Measurements from ENCODE around the gene LIME1.

Gene LIME1

DNA sequence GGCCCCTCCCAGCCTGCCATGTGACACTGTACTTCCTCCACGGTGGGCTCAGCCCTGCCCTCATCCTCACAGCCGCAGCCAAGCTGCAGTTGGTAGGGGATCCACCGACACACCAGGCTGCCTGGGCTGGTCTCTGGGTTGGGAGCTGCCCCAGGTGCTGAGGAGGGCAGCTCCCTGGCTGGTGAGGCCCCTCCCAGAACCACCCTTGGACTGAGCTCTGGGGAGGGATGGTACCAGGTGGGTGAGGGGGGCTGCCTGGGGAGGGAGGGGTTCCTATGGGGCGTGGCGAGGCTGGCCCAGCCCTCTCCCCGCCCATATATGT is 40.2 kb upstream of the LIME1 start:
- H3K23ac ChIP-seq (ENCODE audit: low read depth, low read length, poor library complexity), result peak overlapping the region; percentile 100
- peak overlapping the region; percentile 53 for H4K91ac ChIP-seq (ENCODE audit: low read depth, low read length, poor library complexity)
- no peak overlapping the region for H2BK15ac ChIP-seq (ENCODE audit: low read length)
- no peak overlapping the region for H2BK120ac ChIP-seq (ENCODE audit: low read depth, low read length)
- no peak overlapping the region for H2BK12ac ChIP-seq (ENCODE audit: low read length)
- peak overlapping the region; percentile 40 for H2AK5ac ChIP-seq (ENCODE audit: low read depth, low read length)
- H3K4ac ChIP-seq (ENCODE audit: low read length), result no peak overlapping the region
- peaks cover 6% of the 10 kb centered on the region for H3K79me1 ChIP-seq (ENCODE audit: low read depth, low read length)
- peak overlapping the region; percentile 94 for H3K18ac ChIP-seq (ENCODE audit: low read length)
- WGBS, 2 donors (ENCODE audit: extremely low coverage in 2 of 2, insufficient read length in 2 of 2, insufficient replicate concordance in 1 of 2), result no CpG with 5 or more reads among the region's 6 CpGs
- H3K9ac ChIP-seq (ENCODE audit: low read depth, low read length, poor library complexity), result peak overlapping the region; percentile 91
- no peaks in the 10 kb centered on the region for H3K27me3 ChIP-seq (ENCODE audit: control insufficient read depth in 3 of 3, insufficient read depth in 3 of 3, low read depth in 1 of 3, low read length in 3 of 3)
- H3K4me3 ChIP-seq (ENCODE audit: low read length in 2 of 2), result no peak overlapping the region
- H3K36me3 ChIP-seq (replicated peaks in 1 of 2; ENCODE audit: control insufficient read depth in 2 of 2, insufficient read depth in 2 of 2, low read length in 2 of 2), result peaks cover 0 to 47% of the 10 kb centered on the region in 2 donors
- H3K4me1 ChIP-seq (ENCODE audit: control insufficient read depth in 2 of 2, insufficient read depth in 1 of 2, low read depth in 1 of 2, low read length in 2 of 2), result peaks cover 7 to 14% of the 10 kb centered on the region in 2 donors
- H3K14ac ChIP-seq (ENCODE audit: low read length), result no peak overlapping the region
- H3K27ac ChIP-seq (replicated peaks; ENCODE audit: low read length), result no peak overlapping the region
- no peak for DNase-seq (ENCODE audit: low spot score)
- peaks cover 0 to 2% of the 10 kb centered on the region in 2 donors for H3K9me3 ChIP-seq (replicated peaks in 1 of 2; ENCODE audit: control insufficient read depth in 2 of 2, insufficient read depth in 1 of 2, low read depth in 1 of 2, low read length in 2 of 2)
- no peak overlapping the region for H2BK5ac ChIP-seq (ENCODE audit: low read length)
- no peak overlapping the region for H4K8ac ChIP-seq (ENCODE audit: low read depth, low read length)
- H2AFZ ChIP-seq (ENCODE audit: low read length), result no peak overlapping the region
- no peak overlapping the region for H3K4me2 ChIP-seq (ENCODE audit: insufficient read depth, low read length, poor library complexity, severe bottlenecking)

DNA sequence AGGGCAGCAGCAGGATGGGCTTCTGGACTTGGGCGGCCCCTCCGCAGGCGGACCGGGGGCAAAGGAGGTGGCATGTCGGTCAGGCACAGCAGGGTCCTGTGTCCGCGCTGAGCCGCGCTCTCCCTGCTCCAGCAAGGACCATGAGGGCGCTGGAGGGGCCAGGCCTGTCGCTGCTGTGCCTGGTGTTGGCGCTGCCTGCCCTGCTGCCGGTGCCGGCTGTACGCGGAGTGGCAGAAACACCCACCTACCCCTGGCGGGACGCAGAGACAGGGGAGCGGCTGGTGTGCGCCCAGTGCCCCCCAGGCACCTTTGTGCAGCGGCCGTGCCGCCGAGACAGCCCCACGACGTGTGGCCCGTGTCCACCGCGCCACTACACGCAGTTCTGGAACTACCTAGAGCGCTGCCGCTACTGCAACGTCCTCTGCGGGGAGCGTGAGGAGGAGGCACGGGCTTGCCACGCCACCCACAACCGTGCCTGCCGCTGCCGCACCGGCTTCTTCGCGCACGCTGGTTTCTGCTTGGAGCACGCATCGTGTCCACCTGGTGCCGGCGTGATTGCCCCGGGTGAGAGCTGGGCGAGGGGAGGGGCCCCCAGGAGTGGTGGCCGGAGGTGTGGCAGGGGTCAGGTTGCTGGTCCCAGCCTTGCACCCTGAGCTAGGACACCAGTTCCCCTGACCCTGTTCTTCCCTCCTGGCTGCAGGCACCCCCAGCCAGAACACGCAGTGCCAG is 39.7 kb upstream of the LIME1 start, which contains the start of gene TNFRSF6B:
TSS of gene TNFRSF6B (plus strand) at position 25 of the 729 bp plus-strand sequence. CDS start at position 141, 116 bp downstream.
- Histone ChIP-seq H3K27ac (replicated peaks; ENCODE audit: low read length) (no peak within 1 kb of the TSS), H3K4me2 (ENCODE audit: insufficient read depth, low read length, poor library complexity, severe bottlenecking) (peak within 1 kb of the TSS; percentile 52), H3K18ac (ENCODE audit: low read length) (peak within 1 kb of the TSS; percentile 94), H3K23ac (ENCODE audit: low read depth, low read length, poor library complexity) (peak within 1 kb of the TSS; percentile 100), H2BK15ac (ENCODE audit: low read length) (peak within 1 kb of the TSS; percentile 67), H3K27me3 (ENCODE audit: control insufficient read depth in 3 of 3, insufficient read depth in 3 of 3, low read depth in 1 of 3, low read length in 3 of 3) (no peaks in the 10 kb centered on the region), H2BK12ac (ENCODE audit: low read length) (peak within 1 kb of the TSS; percentile 84), H2BK5ac (ENCODE audit: low read length) (no peak within 1 kb of the TSS), H3K14ac (ENCODE audit: low read length) (peak within 1 kb of the TSS; percentile 98), H3K4me1 (ENCODE audit: control insufficient read depth in 2 of 2, insufficient read depth in 1 of 2, low read depth in 1 of 2, low read length in 2 of 2) (peaks cover 7 to 14% of the 10 kb centered on the region in 2 donors), H3K4me3 (ENCODE audit: low read length in 2 of 2) (peak within 1 kb of the TSS in 1 of 2 donors; percentile 60), H3K9me3 (replicated peaks in 1 of 2; ENCODE audit: control insufficient read depth in 2 of 2, insufficient read depth in 1 of 2, low read depth in 1 of 2, low read length in 2 of 2) (peaks cover 0 to 2% of the 10 kb centered on the region in 2 donors), H2AFZ (ENCODE audit: low read length) (no peak within 1 kb of the TSS), H3K9ac (ENCODE audit: low read depth, low read length, poor library complexity) (peak within 1 kb of the TSS; percentile 91), H3K79me1 (ENCODE audit: low read depth, low read length) (peaks cover 6% of the 10 kb centered on the region), H3K36me3 (replicated peaks in 1 of 2; ENCODE audit: control insufficient read depth in 2 of 2, insufficient read depth in 2 of 2, low read length in 2 of 2) (peaks cover 0 to 42% of the 10 kb centered on the region in 2 donors), H2BK120ac (ENCODE audit: low read depth, low read length) (no peak within 1 kb of the TSS), H4K91ac (ENCODE audit: low read depth, low read length, poor library complexity) (peak within 1 kb of the TSS; percentile 53), H2AK5ac (ENCODE audit: low read depth, low read length) (peak within 1 kb of the TSS; percentile 96), H3K4ac (ENCODE audit: low read length) (peak within 1 kb of the TSS; percentile 98), H4K8ac (ENCODE audit: low read depth, low read length) (peak within 1 kb of the TSS; percentile 48)
- no CpG with 5 or more reads among the region's 52 CpGs for WGBS, 2 donors (ENCODE audit: extremely low coverage in 2 of 2, insufficient read length in 2 of 2, insufficient replicate concordance in 1 of 2)
- DNase-seq (ENCODE audit: low spot score), result no peak

DNA sequence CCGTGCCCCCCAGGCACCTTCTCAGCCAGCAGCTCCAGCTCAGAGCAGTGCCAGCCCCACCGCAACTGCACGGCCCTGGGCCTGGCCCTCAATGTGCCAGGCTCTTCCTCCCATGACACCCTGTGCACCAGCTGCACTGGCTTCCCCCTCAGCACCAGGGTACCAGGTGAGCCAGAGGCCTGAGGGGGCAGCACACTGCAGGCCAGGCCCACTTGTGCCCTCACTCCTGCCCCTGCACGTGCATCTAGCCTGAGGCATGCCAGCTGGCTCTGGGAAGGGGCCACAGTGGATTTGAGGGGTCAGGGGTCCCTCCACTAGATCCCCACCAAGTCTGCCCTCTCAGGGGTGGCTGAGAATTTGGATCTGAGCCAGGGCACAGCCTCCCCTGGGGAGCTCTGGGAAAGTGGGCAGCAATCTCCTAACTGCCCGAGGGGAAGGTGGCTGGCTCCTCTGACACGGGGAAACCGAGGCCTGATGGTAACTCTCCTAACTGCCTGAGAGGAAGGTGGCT is 39.1 kb upstream of the LIME1 start:
- no CpG with 5 or more reads among the region's 7 CpGs for WGBS, 2 donors (ENCODE audit: extremely low coverage in 2 of 2, insufficient read length in 2 of 2, insufficient replicate concordance in 1 of 2)
- peak overlapping the region; percentile 67 for H3K14ac ChIP-seq (ENCODE audit: low read length)
- H2AK5ac ChIP-seq (ENCODE audit: low read depth, low read length), result peak overlapping the region; percentile 96
- peak overlapping the region; percentile 100 for H3K23ac ChIP-seq (ENCODE audit: low read depth, low read length, poor library complexity)
- no peak overlapping the region for H2AFZ ChIP-seq (ENCODE audit: low read length)
- H3K4me3 ChIP-seq (ENCODE audit: low read length in 2 of 2), result peak overlapping the region in 1 of 2 donors; percentile 31
- no peak overlapping the region for H3K4me2 ChIP-seq (ENCODE audit: insufficient read depth, low read length, poor library complexity, severe bottlenecking)
- peak overlapping the region; percentile 48 for H4K8ac ChIP-seq (ENCODE audit: low read depth, low read length)
- peaks cover 0 to 2% of the 10 kb centered on the region in 2 donors for H3K9me3 ChIP-seq (replicated peaks in 1 of 2; ENCODE audit: control insufficient read depth in 2 of 2, insufficient read depth in 1 of 2, low read depth in 1 of 2, low read length in 2 of 2)
- no peak for DNase-seq (ENCODE audit: low spot score)
- H3K4me1 ChIP-seq (ENCODE audit: control insufficient read depth in 2 of 2, insufficient read depth in 1 of 2, low read depth in 1 of 2, low read length in 2 of 2), result peaks cover 7 to 14% of the 10 kb centered on the region in 2 donors
- H2BK15ac ChIP-seq (ENCODE audit: low read length), result no peak overlapping the region
- H3K36me3 ChIP-seq (replicated peaks in 1 of 2; ENCODE audit: control insufficient read depth in 2 of 2, insufficient read depth in 2 of 2, low read length in 2 of 2), result peaks cover 0 to 44% of the 10 kb centered on the region in 2 donors
- H3K27me3 ChIP-seq (ENCODE audit: control insufficient read depth in 3 of 3, insufficient read depth in 3 of 3, low read depth in 1 of 3, low read length in 3 of 3), result no peaks in the 10 kb centered on the region
- no peak overlapping the region for H3K4ac ChIP-seq (ENCODE audit: low read length)
- H2BK120ac ChIP-seq (ENCODE audit: low read depth, low read length), result no peak overlapping the region
- no peak overlapping the region for H2BK5ac ChIP-seq (ENCODE audit: low read length)
- no peak overlapping the region for H4K91ac ChIP-seq (ENCODE audit: low read depth, low read length, poor library complexity)
- no peak overlapping the region for H3K27ac ChIP-seq (replicated peaks; ENCODE audit: low read length)
- peaks cover 6% of the 10 kb centered on the region for H3K79me1 ChIP-seq (ENCODE audit: low read depth, low read length)
- H2BK12ac ChIP-seq (ENCODE audit: low read length), result peak overlapping the region; percentile 58
- peak overlapping the region; percentile 50 for H3K9ac ChIP-seq (ENCODE audit: low read depth, low read length, poor library complexity)
- H3K18ac ChIP-seq (ENCODE audit: low read length), result peak overlapping the region; percentile 94

DNA sequence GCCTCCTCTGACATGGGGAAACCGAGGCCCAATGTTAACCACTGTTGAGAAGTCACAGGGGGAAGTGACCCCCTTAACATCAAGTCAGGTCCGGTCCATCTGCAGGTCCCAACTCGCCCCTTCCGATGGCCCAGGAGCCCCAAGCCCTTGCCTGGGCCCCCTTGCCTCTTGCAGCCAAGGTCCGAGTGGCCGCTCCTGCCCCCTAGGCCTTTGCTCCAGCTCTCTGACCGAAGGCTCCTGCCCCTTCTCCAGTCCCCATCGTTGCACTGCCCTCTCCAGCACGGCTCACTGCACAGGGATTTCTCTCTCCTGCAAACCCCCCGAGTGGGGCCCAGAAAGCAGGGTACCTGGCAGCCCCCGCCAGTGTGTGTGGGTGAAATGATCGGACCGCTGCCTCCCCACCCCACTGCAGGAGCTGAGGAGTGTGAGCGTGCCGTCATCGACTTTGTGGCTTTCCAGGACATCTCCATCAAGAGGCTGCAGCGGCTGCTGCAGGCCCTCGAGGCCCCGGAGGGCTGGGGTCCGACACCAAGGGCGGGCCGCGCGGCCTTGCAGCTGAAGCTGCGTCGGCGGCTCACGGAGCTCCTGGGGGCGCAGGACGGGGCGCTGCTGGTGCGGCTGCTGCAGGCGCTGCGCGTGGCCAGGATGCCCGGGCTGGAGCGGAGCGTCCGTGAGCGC is 38.5 kb upstream of the LIME1 start:
- Histone ChIP-seq H3K36me3 (replicated peaks in 1 of 2; ENCODE audit: control insufficient read depth in 2 of 2, insufficient read depth in 2 of 2, low read length in 2 of 2) (peaks cover 0 to 44% of the 10 kb centered on the region in 2 donors), H2BK5ac (ENCODE audit: low read length) (no peak overlapping the region), H3K4ac (ENCODE audit: low read length) (no peak overlapping the region), H3K4me2 (ENCODE audit: insufficient read depth, low read length, poor library complexity, severe bottlenecking) (no peak overlapping the region), H3K18ac (ENCODE audit: low read length) (no peak overlapping the region), H2BK12ac (ENCODE audit: low read length) (peak overlapping the region; percentile 58), H3K14ac (ENCODE audit: low read length) (peak overlapping the region; percentile 21), H3K27ac (replicated peaks; ENCODE audit: low read length) (no peak overlapping the region), H3K4me1 (ENCODE audit: control insufficient read depth in 2 of 2, insufficient read depth in 1 of 2, low read depth in 1 of 2, low read length in 2 of 2) (peaks cover 7 to 14% of the 10 kb centered on the region in 2 donors), H3K23ac (ENCODE audit: low read depth, low read length, poor library complexity) (peak overlapping the region; percentile 85), H2BK15ac (ENCODE audit: low read length) (no peak overlapping the region), H3K4me3 (ENCODE audit: low read length in 2 of 2) (no peak overlapping the region), H2AK5ac (ENCODE audit: low read depth, low read length) (no peak overlapping the region), H3K9ac (ENCODE audit: low read depth, low read length, poor library complexity) (peak overlapping the region; percentile 50), H3K79me1 (ENCODE audit: low read depth, low read length) (peaks cover 6% of the 10 kb centered on the region), H3K27me3 (ENCODE audit: control insufficient read depth in 3 of 3, insufficient read depth in 3 of 3, low read depth in 1 of 3, low read length in 3 of 3) (no peaks in the 10 kb centered on the region), H2AFZ (ENCODE audit: low read length) (no peak overlapping the region), H3K9me3 (replicated peaks in 1 of 2; ENCODE audit: control insufficient read depth in 2 of 2, insufficient read depth in 1 of 2, low read depth in 1 of 2, low read length in 2 of 2) (peaks cover 0 to 2% of the 10 kb centered on the region in 2 donors), H2BK120ac (ENCODE audit: low read depth, low read length) (no peak overlapping the region), H4K91ac (ENCODE audit: low read depth, low read length, poor library complexity) (no peak overlapping the region), H4K8ac (ENCODE audit: low read depth, low read length) (no peak overlapping the region)
- WGBS, 2 donors (ENCODE audit: extremely low coverage in 2 of 2, insufficient read length in 2 of 2, insufficient replicate concordance in 1 of 2), result no CpG with 5 or more reads among the region's 40 CpGs
- no peak for DNase-seq (ENCODE audit: low spot score)

Measured in neuronal stem cell (in vitro differentiated cells).